Liver (tissue), 9 donors: Measurements from ENCODE around the gene CDK5R2. TPM values are rescaled to one million over a fixed set of nuclear protein-coding genes. Genes with fewer than 3 reads are reported as not detected.

Source experiments
- DNase-seq: peaks from one replicate; pipeline ENCODE4 v3.0.0-alpha.2; 2017; ENCODE audit warnings: low spot score
- H3K27ac ChIP-seq, 2 donors: one replicate each; pipeline ENCODE4 v1.7.0; 2013; ENCODE audit warnings: inconsistent platforms in 2 of 2, low read length in 2 of 2, control low read depth in 1 of 2, low read depth in 1 of 2, mild to moderate bottlenecking in 1 of 2
- H3K27me3 ChIP-seq, 4 donors: one replicate each; pipeline versions ENCODE4 v1.6.1 to v1.7.0; 2013; ENCODE audit warnings: low read length in 3 of 4, inconsistent platforms in 1 of 4, mild to moderate bottlenecking in 1 of 4, moderate library complexity in 1 of 4; ENCODE audit not compliant: control insufficient read depth in 4 of 4, insufficient read depth in 4 of 4
- H3K36me3 ChIP-seq, 4 donors: one replicate each; pipeline versions ENCODE4 v1.6.1 to v1.7.0; 2013; ENCODE audit warnings: low read length in 3 of 4, mild to moderate bottlenecking in 3 of 4, low read depth in 1 of 4, moderate library complexity in 1 of 4; ENCODE audit not compliant: control insufficient read depth in 4 of 4, insufficient read depth in 3 of 4
- H3K4me1 ChIP-seq, 4 donors: one replicate each; pipeline versions ENCODE4 v1.6.1 to v1.7.0; 2013; ENCODE audit warnings: low read length in 3 of 4, mild to moderate bottlenecking in 3 of 4, moderate library complexity in 1 of 4; ENCODE audit not compliant: control insufficient read depth in 4 of 4, insufficient read depth in 4 of 4
- H3K4me3 ChIP-seq, 3 donors: one replicate each; pipeline versions ENCODE4 v1.6.1 to v1.7.0; 2013; ENCODE audit warnings: low read length in 3 of 3, control low read depth in 1 of 3, low read depth in 1 of 3, mild to moderate bottlenecking in 1 of 3
- H3K9ac ChIP-seq, 2 donors: one replicate each; pipeline ENCODE4 v1.7.0; 2013; ENCODE audit warnings: low read length in 2 of 2, mild to moderate bottlenecking in 2 of 2, moderate library complexity in 2 of 2, control low read depth in 1 of 2, low read depth in 1 of 2
- H3K9me3 ChIP-seq, 4 donors: one replicate each; pipeline versions ENCODE4 v1.6.1 to v1.7.0; 2013; ENCODE audit warnings: low read length in 3 of 4; ENCODE audit not compliant: control insufficient read depth in 4 of 4
- EGR1 ChIP-seq, 2 donors: IDR thresholded peaks; 2 replicates each; pipeline ENCODE4 v1.6.1; 2016 to 2018; ENCODE audit warnings: antibody characterized with exemption in 2 of 2, low read depth in 2 of 2
- FOXA1 ChIP-seq: IDR thresholded peaks from 2 replicates; pipeline ENCODE4 v1.6.1; 2016; ENCODE audit warnings: antibody characterized with exemption
- FOXA2 ChIP-seq: IDR thresholded peaks from 2 replicates; pipeline ENCODE4 v1.6.1; 2016; ENCODE audit warnings: antibody characterized with exemption
- GABPA ChIP-seq, 2 donors: IDR thresholded peaks in 1 of 2; conservative IDR thresholded peaks in 1 of 2; 2 replicates each; pipeline ENCODE4 v1.6.1; 2016; ENCODE audit warnings: antibody characterized with exemption in 2 of 2, mild to moderate bottlenecking in 1 of 2, moderate library complexity in 1 of 2
- HNF4A ChIP-seq, 2 donors: conservative IDR thresholded peaks; 2 replicates each; pipeline ENCODE4 v1.6.1; 2016; ENCODE audit warnings: antibody characterized with exemption in 2 of 2, mild to moderate bottlenecking in 2 of 2
- HNF4G ChIP-seq: IDR thresholded peaks from 2 replicates; pipeline ENCODE4 v1.6.1; 2016; ENCODE audit warnings: antibody characterized with exemption
- JUND ChIP-seq, 2 donors: IDR thresholded peaks; 2 replicates each; pipeline ENCODE4 v1.6.1; 2016; ENCODE audit warnings: antibody characterized with exemption in 2 of 2
- NR2F2 ChIP-seq: IDR thresholded peaks from 2 replicates; pipeline ENCODE4 v1.6.1; 2016; ENCODE audit warnings: antibody characterized with exemption
- RXRA ChIP-seq, 2 donors: IDR thresholded peaks; 2 replicates each; pipeline ENCODE4 v1.6.1; 2017 to 2018; ENCODE audit warnings: antibody characterized with exemption in 2 of 2, mild to moderate bottlenecking in 1 of 2
- SP1 ChIP-seq: IDR thresholded peaks from 2 replicates; pipeline ENCODE4 v1.6.1; 2018; ENCODE audit warnings: antibody characterized with exemption, mild to moderate bottlenecking
- TAF1 ChIP-seq: conservative IDR thresholded peaks from 2 replicates; pipeline ENCODE4 v1.6.1; 2016; ENCODE audit warnings: antibody characterized with exemption, mild to moderate bottlenecking
- YY1 ChIP-seq: IDR thresholded peaks from 2 replicates; pipeline ENCODE4 v1.6.1; 2016; ENCODE audit warnings: antibody characterized with exemption, mild to moderate bottlenecking
- WGBS: extraction: QIAGEN DNeasy Blood & Tissue Kit; methylation state at CpG from one replicate; pipeline ENCODE4 v1.1.7; 2013; 5-methylcytosine and 5-hydroxymethylcytosine counted together
- polyA plus RNA-seq, 2 donors: library from polyadenylated mRNA; stranded (reverse) in 1 of 2; unstranded in 1 of 2; fragments of 200-250 nt in 1 of 2; fragments of >200 nt in 1 of 2; fragmentation: Nextera tagmentation in 1 of 2; extraction: Ambion mirVana in 1 of 2; gene quantifications; one replicate each; pipeline versions ENCODE4 v1.2.1 to v1.2.3, GENCODE V29; 2013 to 2015
- total RNA-seq, 2 donors: library from RNA; depleted of rRNA; stranded (reverse); fragments of >200 nt; gene quantifications; one replicate each; pipeline ENCODE4 v1.2.3, GENCODE V29; 2014
- TF ChIP-seq, protein P1 (sequence below): IDR thresholded peaks from 2 replicates; pipeline ENCODE4 v1.6.1; 2016; ENCODE audit warnings: antibody characterized with exemption
- TF ChIP-seq, protein P2 (sequence below): IDR thresholded peaks from 2 replicates; pipeline ENCODE4 v1.6.1; 2016; ENCODE audit warnings: antibody characterized with exemption
- TF ChIP-seq, protein P3 (sequence below): IDR thresholded peaks from 2 replicates; pipeline ENCODE4 v1.6.1; 2016; ENCODE audit warnings: antibody characterized with exemption, mild to moderate bottlenecking
- TF ChIP-seq, protein P4 (sequence below): fragments of 150-350 bp; IDR thresholded peaks from 2 replicates; pipeline ENCODE4 v1.5.1; 2017; ENCODE audit warnings: improper control_type of control experiment, low read depth, low read length; ENCODE audit not compliant: missing input control
- donor health status: healthy.
- donor health status: healthy.
- donor health status: healthy.
- donor health status: healthy.
- donor health status: healthy.

The CDK5R2 gene
- total and polyA plus RNA-seq, 4 donors, result not detected

DNA sequence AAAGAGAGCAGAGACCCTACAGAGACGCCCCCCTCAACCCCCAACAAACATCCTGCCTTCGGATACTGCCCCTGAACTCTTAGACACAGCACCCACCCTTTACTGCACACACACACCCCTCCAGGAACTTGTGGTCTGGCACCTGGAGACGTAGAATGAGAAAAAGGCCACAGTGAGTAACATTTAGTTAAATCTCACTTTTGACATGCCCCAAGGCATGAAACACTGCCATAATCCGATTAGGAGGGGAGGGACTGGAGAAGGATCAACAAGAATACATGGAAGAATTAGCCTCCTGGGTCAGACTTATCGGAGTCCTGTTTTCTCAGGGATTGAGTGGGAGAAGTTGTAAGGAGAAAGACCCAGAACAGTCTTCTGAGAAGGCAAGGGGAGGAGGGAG lies 4.1 kb downstream of the CDK5R2 start:
- DNase-seq, result no peak
- TF ChIP-seq YY1, result no peak
- TF ChIP-seq TAF1, result no peak
- no peak for TF ChIP-seq FOXA2
- no peak for TF ChIP-seq EGR1 (IDR thresholded peaks at IDR 0.05; ENCODE audit: low read depth in 2 of 2)
- no peak for TF ChIP-seq GABPA (IDR thresholded peaks at IDR 0.05 in 1 of 2, conservative IDR thresholded peaks at IDR 0.05 in 1 of 2)
- no peak for TF ChIP-seq HNF4A (conservative IDR thresholded peaks at IDR 0.05)
- TF ChIP-seq, protein P1, sequence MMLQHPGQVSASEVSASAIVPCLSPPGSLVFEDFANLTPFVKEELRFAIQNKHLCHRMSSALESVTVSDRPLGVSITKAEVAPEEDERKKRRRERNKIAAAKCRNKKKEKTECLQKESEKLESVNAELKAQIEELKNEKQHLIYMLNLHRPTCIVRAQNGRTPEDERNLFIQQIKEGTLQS, result no peak
- TF ChIP-seq JUND (IDR thresholded peaks at IDR 0.05), result no peak
- TF ChIP-seq, protein P2, sequence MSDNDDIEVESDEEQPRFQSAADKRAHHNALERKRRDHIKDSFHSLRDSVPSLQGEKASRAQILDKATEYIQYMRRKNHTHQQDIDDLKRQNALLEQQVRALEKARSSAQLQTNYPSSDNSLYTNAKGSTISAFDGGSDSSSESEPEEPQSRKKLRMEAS, result no peak
- no peak for TF ChIP-seq NR2F2
- no peak for TF ChIP-seq SP1
- TF ChIP-seq FOXA1, result no peak
- TF ChIP-seq RXRA (IDR thresholded peaks at IDR 0.05), result no peak
- TF ChIP-seq, protein P3, sequence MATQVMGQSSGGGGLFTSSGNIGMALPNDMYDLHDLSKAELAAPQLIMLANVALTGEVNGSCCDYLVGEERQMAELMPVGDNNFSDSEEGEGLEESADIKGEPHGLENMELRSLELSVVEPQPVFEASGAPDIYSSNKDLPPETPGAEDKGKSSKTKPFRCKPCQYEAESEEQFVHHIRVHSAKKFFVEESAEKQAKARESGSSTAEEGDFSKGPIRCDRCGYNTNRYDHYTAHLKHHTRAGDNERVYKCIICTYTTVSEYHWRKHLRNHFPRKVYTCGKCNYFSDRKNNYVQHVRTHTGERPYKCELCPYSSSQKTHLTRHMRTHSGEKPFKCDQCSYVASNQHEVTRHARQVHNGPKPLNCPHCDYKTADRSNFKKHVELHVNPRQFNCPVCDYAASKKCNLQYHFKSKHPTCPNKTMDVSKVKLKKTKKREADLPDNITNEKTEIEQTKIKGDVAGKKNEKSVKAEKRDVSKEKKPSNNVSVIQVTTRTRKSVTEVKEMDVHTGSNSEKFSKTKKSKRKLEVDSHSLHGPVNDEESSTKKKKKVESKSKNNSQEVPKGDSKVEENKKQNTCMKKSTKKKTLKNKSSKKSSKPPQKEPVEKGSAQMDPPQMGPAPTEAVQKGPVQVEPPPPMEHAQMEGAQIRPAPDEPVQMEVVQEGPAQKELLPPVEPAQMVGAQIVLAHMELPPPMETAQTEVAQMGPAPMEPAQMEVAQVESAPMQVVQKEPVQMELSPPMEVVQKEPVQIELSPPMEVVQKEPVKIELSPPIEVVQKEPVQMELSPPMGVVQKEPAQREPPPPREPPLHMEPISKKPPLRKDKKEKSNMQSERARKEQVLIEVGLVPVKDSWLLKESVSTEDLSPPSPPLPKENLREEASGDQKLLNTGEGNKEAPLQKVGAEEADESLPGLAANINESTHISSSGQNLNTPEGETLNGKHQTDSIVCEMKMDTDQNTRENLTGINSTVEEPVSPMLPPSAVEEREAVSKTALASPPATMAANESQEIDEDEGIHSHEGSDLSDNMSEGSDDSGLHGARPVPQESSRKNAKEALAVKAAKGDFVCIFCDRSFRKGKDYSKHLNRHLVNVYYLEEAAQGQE, result no peak
- TF ChIP-seq, protein P4, sequence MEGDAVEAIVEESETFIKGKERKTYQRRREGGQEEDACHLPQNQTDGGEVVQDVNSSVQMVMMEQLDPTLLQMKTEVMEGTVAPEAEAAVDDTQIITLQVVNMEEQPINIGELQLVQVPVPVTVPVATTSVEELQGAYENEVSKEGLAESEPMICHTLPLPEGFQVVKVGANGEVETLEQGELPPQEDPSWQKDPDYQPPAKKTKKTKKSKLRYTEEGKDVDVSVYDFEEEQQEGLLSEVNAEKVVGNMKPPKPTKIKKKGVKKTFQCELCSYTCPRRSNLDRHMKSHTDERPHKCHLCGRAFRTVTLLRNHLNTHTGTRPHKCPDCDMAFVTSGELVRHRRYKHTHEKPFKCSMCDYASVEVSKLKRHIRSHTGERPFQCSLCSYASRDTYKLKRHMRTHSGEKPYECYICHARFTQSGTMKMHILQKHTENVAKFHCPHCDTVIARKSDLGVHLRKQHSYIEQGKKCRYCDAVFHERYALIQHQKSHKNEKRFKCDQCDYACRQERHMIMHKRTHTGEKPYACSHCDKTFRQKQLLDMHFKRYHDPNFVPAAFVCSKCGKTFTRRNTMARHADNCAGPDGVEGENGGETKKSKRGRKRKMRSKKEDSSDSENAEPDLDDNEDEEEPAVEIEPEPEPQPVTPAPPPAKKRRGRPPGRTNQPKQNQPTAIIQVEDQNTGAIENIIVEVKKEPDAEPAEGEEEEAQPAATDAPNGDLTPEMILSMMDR, result no peak
- TF ChIP-seq HNF4G, result no peak
- Histone ChIP-seq H3K27me3 (peaks cover 6 to 17% (median 9%) of the 10 kb centered on the region in 4 donors), H3K9ac (no peak overlapping the region), H3K9me3 (no peaks in the 10 kb centered on the region), H3K4me3 (no peak overlapping the region), H3K36me3 (no peaks in the 10 kb centered on the region), H3K4me1 (peaks cover 0 to 12% (median 5%) of the 10 kb centered on the region in 4 donors), H3K27ac (no peak overlapping the region)
- WGBS, result 13% methylated on average over 5 of the region's 5 CpGs

DNA sequence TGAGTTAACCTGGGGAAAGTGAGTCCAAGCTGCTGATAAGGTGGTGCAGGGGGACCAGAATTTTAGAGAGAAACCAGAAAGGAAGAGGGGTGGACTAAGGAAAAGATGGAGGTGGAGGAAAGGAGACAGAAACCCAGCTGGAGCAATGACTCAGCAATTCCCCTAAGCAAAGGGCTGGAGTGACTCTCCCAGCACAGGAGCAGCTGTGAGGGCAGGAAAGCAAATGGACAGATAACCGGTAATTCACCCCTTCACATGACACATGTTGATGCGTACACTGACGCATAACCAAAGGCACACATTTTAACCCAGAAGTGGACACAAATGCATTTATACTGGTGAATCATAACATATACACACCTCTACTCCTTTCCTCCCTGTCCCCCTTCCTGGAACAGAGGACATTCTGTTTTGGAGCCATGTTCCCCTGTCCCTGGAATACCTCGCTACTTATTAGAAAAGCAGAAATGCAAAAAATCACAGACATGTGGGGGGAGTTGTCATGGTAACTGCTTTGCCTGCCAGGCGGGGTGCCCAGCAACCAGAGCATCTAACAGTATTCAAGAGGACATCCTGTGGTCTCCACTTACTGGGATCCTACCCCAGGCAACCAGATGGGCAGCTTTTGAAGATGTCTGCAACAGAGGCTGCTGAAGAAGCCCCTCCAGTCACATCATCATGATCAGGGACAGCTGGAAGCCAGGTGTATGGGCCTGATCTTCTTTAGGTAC lies 4.7 kb downstream of the CDK5R2 start:
- 52% methylated on average over 5 of the region's 5 CpGs for WGBS
- no peak overlapping the region for H3K27ac ChIP-seq
- no peaks in the 10 kb centered on the region for H3K9me3 ChIP-seq
- H3K27me3 ChIP-seq, result peaks cover 6 to 17% (median 9%) of the 10 kb centered on the region in 4 donors
- H3K4me3 ChIP-seq, result no peak overlapping the region
- H3K36me3 ChIP-seq, result no peaks in the 10 kb centered on the region
- H3K4me1 ChIP-seq, result peaks cover 0 to 12% (median 5%) of the 10 kb centered on the region in 4 donors
- DNase-seq, result no peak
- TF ChIP-seq HNF4A (conservative IDR thresholded peaks at IDR 0.05), result no peak
- no peak overlapping the region for H3K9ac ChIP-seq
